Osteocyte (in vitro differentiated cells): ENCODE results near the gene MPRIP. TPM values are rescaled to one million over a fixed set of nuclear protein-coding genes. Genes with fewer than 3 reads are reported as not detected.

Experiments used
- DNase-seq: peaks from one replicate; pipeline ENCODE4 v3.0.0; 2021; ENCODE audit warnings: mixed read lengths; ENCODE audit not compliant: unreplicated experiment; ENCODE audit errors: extremely low spot score
- H3K27ac Mint-ChIP-seq: one replicate; pipeline ENCODE4 v1.8.0; 2021; ENCODE audit warnings: mild to moderate bottlenecking, mixed read lengths; ENCODE audit not compliant: unreplicated experiment
- H3K27me3 Mint-ChIP-seq: one replicate; pipeline ENCODE4 v1.8.0; 2021; ENCODE audit warnings: mixed read lengths; ENCODE audit not compliant: unreplicated experiment
- H3K36me3 Mint-ChIP-seq: one replicate; pipeline ENCODE4 v1.8.0; 2021; ENCODE audit warnings: mixed read lengths; ENCODE audit not compliant: unreplicated experiment
- H3K4me1 Mint-ChIP-seq: one replicate; pipeline ENCODE4 v1.8.0; 2021; ENCODE audit warnings: mixed read lengths; ENCODE audit not compliant: unreplicated experiment
- H3K4me3 Mint-ChIP-seq: one replicate; pipeline ENCODE4 v1.8.0; 2021; ENCODE audit warnings: mild to moderate bottlenecking, moderate library complexity, mixed read lengths; ENCODE audit not compliant: unreplicated experiment
- H3K9me3 Mint-ChIP-seq: one replicate; pipeline ENCODE4 v1.8.0; 2021; ENCODE audit warnings: mixed read lengths; ENCODE audit not compliant: unreplicated experiment
- total RNA-seq: library from RNA; stranded (reverse); gene quantifications from 2 replicates; pipeline ENCODE4 v1.2.1, GENCODE V29; 2021
- TF ChIP-seq, protein P1 (sequence below): fragments of 200-600 bp; sonication (generic); IDR thresholded peaks from 2 replicates; pipeline ENCODE4 v1.5.0; 2021; ENCODE audit warnings: antibody characterized with exemption, mild to moderate bottlenecking, moderate library complexity

Gene MPRIP
- total RNA-seq, 1 donor from 2014 or later: 206 TPM

DNA sequence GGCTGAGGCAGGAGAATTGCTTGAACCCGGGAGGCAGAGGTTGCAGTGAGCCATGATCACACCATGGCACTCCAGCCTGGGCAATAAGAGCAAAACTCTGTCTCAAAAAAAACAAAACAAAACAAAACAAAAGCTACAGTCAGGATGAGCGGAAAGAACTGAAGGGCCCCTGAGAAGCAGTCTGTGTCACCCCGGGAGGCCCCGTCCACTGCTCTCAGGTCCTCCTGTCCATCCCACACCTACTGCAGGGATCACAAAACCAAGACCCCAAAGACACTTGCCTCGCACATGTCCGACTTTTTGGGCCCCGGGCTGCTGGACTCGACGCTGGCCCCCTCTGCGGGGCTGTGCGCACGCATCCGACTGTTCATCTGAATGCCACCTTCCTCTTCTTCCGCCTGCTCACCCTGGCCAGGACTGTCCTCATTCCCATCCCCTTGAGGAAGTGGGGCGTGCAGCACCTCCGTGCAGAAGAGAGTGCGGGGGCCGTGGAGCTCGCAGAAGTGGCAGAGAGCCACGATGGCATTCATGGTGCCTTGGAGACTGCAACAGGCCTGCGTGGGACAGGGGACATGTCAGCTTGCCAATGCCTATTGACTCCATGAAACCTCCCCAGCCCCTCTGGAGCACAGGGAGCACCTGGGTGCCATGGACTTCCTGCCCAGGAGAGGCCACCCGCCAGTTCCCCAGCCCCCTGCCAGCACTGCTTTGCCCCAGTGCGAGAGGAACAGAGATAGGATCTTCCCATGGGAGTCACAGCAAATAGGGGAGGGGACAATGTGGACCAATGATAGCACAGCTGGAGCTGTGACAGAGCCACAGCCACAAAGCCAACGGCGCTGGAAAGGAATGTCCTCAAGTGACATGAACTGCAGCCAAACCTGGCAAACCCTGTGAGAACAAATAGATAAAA, 185.6 kb downstream of the MPRIP start:
- Mint-ChIP-seq H3K4me3 (no peak overlapping the region), H3K27ac (no peak overlapping the region), H3K27me3 (no peaks in the 10 kb centered on the region), H3K36me3 (peaks cover 53% of the 10 kb centered on the region), H3K4me1 (peaks cover 7% of the 10 kb centered on the region), H3K9me3 (no peaks in the 10 kb centered on the region)
- DNase-seq: no peak
- TF ChIP-seq, protein P1, sequence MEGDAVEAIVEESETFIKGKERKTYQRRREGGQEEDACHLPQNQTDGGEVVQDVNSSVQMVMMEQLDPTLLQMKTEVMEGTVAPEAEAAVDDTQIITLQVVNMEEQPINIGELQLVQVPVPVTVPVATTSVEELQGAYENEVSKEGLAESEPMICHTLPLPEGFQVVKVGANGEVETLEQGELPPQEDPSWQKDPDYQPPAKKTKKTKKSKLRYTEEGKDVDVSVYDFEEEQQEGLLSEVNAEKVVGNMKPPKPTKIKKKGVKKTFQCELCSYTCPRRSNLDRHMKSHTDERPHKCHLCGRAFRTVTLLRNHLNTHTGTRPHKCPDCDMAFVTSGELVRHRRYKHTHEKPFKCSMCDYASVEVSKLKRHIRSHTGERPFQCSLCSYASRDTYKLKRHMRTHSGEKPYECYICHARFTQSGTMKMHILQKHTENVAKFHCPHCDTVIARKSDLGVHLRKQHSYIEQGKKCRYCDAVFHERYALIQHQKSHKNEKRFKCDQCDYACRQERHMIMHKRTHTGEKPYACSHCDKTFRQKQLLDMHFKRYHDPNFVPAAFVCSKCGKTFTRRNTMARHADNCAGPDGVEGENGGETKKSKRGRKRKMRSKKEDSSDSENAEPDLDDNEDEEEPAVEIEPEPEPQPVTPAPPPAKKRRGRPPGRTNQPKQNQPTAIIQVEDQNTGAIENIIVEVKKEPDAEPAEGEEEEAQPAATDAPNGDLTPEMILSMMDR: no peak

DNA sequence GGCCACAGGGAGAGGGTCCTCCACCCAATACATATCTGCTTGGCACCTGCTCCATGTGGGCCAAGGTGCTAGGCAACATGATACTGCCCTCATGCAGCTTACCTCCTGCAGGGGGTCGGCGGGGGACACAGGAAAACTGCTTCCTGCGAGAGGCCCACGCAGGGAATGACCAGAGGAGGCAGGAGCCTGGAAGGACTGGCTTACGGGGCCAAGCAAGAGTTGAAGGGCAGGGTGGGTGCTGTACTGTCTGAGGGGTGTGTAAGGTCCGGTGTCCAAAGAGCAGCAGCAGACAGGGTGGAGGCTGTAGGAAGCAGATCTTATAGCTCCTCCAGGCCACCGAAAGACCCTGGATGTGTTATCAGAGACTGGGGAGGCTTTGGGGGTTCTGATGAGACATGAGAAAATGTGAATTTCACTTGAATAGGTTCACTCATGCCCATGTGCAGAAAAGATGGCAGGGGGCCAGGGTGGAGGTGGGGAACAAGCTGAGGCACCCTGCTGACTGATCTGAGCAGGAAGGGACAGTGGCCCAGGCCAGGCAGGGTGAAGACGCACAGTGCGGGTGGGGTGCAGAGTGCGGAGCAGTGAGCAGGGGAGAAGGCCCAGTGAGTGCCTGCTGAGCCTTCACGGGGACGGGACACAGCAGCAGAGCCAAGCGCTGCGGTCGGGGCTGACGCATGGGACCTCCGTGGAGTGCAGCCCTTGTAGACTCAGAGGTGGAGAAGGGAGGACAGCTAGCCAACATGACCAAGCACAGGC, 186.4 kb downstream of the MPRIP start:
- no peaks in the 10 kb centered on the region for H3K9me3 Mint-ChIP-seq
- TF ChIP-seq, protein P1: no peak
- no peak overlapping the region for H3K27ac Mint-ChIP-seq
- peaks cover 48% of the 10 kb centered on the region for H3K36me3 Mint-ChIP-seq
- no peak for DNase-seq
- peaks cover 7% of the 10 kb centered on the region for H3K4me1 Mint-ChIP-seq
- no peaks in the 10 kb centered on the region for H3K27me3 Mint-ChIP-seq
- H3K4me3 Mint-ChIP-seq: no peak overlapping the region

DNA sequence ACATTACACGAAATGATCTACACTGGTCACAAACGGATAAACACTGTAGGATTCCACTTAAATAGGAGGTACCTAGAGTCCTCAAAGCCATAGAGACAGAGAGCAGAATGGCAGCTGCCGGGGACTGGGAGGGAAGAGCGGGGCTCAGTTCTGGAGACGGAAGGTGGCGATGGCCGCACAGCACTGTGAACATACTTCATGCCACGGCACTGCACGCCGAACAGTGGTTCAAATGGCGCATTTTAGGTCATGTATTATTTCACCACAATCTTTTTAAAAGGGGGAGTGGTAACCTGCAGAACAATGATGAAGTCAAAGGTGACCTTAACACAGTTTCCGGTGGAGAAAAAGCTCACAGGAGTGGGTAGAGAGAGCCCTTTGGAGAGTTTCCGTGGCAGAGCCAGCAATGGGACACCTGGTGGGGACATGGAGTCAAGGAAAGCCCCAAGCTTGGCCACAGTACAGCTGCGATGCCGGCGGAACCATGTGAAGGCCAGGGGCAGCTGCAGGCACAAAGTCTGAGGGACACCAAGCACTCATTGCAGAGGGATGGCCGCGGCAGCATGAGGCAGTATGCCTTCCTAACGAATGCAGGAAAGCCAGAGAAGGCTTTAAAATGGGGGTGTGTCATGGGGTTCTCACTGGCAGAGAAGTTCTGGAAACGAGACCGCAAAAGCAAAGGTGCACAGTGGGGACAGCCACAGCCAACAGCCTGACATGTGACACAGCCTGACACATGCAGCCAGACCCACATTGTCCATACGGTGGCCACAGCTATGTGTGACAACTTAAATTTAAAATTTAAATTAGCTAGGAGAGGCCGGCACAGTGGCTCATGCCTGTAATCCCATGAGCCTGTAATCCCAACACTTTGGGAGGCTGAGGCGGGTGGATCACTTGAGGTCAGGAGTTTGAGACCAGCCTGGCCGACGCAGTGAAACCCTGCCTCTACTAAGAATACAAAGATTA, 187.4 kb downstream of the MPRIP start:
- TF ChIP-seq, protein P1: no peak
- DNase-seq: no peak
- Mint-ChIP-seq H3K4me3 (no peak overlapping the region), H3K4me1 (peaks cover 10% of the 10 kb centered on the region), H3K27ac (no peak overlapping the region), H3K9me3 (no peaks in the 10 kb centered on the region), H3K27me3 (no peaks in the 10 kb centered on the region), H3K36me3 (peaks cover 43% of the 10 kb centered on the region)

DNA sequence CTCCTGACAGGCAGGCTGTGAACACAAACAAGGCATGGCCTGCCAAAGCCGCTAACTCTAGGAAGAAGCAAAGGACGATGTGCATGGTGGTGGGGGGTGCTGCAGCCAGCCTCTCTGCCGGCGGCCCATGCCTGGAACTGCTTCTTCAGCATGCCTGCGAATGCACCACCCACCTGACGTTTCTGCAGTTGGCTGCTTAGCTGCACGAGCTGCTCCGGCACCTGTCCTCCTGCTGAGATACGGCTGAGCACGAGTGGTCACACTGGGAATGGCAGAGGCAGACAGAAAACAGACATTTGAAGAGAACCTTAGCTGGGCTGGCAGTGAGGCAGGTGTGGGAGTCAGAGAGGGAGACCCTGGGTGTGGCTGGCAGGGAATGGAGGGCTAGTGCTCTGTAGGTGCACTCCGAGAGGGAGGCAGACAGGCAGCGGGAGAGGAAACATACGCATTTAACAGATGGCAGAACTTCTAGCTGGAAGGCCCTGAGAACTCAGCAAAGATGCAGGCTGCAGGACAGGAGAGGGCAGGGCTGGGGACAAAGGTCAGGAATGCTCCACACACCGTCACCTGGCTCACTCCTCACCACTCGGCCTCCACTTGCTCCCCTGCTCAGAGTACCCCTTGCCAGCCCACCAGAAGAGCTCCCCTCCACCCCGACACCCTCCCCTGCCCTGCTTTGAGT, 189.5 kb downstream of the MPRIP start:
- Mint-ChIP-seq H3K27ac (no peak overlapping the region), H3K27me3 (no peaks in the 10 kb centered on the region), H3K9me3 (no peaks in the 10 kb centered on the region), H3K4me1 (peaks cover 21% of the 10 kb centered on the region), H3K36me3 (peaks cover 34% of the 10 kb centered on the region), H3K4me3 (no peak overlapping the region)
- TF ChIP-seq, protein P1: no peak
- DNase-seq: no peak
